Endometrial microvascular endothelial cells (primary cell): ENCODE data around the gene CISD2. TPM values are rescaled to one million over a fixed set of nuclear protein-coding genes. Genes with fewer than 3 reads are reported as not detected.
"Not testable (repeated sequence)": the region's sequence is repeated elsewhere in the genome, so short reads cannot be mapped to it uniquely, and the experiment has no call there.

Source experiments
- in situ Hi-C: cut with HindIII; loops from 2 replicates; pipeline ENCODE4 v1.10.0; 2017; ENCODE audit warnings: low sequenced_read_pairs, low pct_unique_long_range_greater_than_20kb; ENCODE audit errors: inconsistent ontology term
- total RNA-seq: library from RNA; depleted of rRNA; stranded (reverse); fragments of >200 nt; gene quantifications from one replicate; pipeline ENCODE4 v1.2.3, GENCODE V29; 2015; ENCODE audit errors: inconsistent ontology term

Gene CISD2
- total RNA-seq, 1 donor from 2014 or later = 13.2 TPM

GRCh38 chr4:102843938-102844337 lies 24.9 kb upstream of the CISD2 start:
- in situ Hi-C loops = no loop called here

DNA sequence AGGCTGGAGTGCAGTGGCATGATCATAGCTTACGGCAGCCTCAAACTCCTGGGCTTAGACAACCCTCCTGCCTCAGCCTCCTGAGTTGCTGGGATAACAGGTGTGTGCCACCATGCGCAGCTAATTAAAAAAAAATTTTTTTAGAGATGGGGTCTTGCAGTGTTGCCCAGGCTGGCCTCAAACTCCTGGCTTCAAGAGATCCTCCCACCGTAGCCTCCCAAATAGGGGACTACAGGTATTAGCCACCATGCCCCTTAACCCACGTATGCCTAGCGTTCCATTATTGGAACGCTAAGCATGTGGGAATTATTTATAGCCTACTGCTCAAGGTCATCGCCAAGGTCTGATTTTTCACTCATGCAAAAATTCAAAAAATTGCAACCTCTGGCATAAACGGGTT lies 21.1 kb upstream of the CISD2 start:
- in situ Hi-C loops = no loop called here

DNA sequence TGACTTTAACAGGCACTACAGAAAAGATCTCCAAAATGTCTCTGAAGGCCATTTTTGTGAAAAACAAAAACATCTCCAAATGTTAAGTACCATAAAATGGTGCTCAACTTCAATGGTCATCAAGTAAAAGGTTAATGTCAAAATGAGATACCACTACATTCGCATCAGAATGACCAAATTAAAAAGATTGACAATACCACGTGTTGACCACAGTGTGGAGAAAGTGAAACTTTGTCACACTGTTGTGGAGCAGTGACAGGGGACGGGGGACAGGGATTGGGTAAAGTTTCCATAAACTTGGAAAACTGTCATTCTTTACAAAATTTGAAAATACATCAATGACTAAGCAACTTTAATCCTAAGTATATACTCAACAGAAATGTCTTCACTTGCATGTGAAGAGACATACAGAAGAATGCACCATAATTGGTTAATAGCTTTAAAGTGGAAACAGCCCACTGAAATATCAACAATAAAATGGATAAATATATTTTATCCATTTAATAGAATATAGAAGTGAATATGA lies 19.1 kb upstream of the CISD2 start:
- in situ Hi-C loops = no loop called here

- in situ Hi-C loops = no loop called here
Observed at GRCh38 chr4:102850370-102850769, 18.4 kb upstream of the CISD2 start.

- in situ Hi-C loops = no loop called here
Observed at GRCh38 chr4:102858828-102859464, 9.8 kb upstream of the CISD2 start.

- in situ Hi-C loops = no loop called here
Observed at GRCh38 chr4:102860611-102861324, 8.0 kb upstream of the CISD2 start.

- in situ Hi-C loops = no loop called here
Observed at GRCh38 chr4:102862016-102862415, 6.8 kb upstream of the CISD2 start.

- in situ Hi-C loops = no loop called here
Observed at GRCh38 chr4:102862747-102863146, 6.0 kb upstream of the CISD2 start.

GRCh38 chr4:102865327-102865726 lies 3.5 kb upstream of the CISD2 start:
- in situ Hi-C loops = not testable (repeated sequence)

GRCh38 chr4:102867278-102868152 lies 1.3 kb upstream of the CISD2 start:
- in situ Hi-C loops = no loop called here

GRCh38 chr4:102868153-102868780 lies 525 bp upstream of the CISD2 start:
- in situ Hi-C loops = no loop called here

DNA sequence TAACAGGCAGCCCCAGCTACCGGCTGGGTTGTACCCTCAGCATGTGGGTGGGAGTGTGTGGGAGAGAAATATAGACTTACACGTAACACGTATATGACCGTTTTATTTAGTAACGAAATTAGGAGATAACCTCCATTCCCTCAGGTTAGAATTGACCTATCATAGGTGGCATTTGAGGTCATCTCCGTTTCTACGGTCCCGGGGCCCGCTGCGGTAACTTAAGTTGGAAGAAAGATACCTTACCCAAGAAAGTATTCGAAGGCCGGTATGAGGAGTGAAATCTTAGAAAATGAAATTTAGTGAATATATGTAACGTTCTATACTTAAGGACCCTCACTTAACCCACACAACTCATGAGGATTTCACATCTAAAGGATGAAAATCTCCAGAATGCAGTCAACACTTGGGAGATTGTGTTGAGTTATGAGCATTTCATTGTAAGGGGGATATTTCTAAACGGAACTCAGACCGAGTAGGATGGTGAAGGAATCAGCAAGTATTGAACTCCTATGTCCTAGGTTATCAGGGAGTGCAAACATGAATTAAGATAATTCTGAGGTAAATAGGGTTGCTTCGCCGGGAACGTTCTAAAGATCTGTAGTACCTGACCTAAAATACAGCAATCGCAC lies 891 bp downstream of the CISD2 start:
- in situ Hi-C loops = no loop called here

- in situ Hi-C loops = no loop called here
Observed at GRCh38 chr4:102871772-102872171, 3.0 kb downstream of the CISD2 start.

DNA sequence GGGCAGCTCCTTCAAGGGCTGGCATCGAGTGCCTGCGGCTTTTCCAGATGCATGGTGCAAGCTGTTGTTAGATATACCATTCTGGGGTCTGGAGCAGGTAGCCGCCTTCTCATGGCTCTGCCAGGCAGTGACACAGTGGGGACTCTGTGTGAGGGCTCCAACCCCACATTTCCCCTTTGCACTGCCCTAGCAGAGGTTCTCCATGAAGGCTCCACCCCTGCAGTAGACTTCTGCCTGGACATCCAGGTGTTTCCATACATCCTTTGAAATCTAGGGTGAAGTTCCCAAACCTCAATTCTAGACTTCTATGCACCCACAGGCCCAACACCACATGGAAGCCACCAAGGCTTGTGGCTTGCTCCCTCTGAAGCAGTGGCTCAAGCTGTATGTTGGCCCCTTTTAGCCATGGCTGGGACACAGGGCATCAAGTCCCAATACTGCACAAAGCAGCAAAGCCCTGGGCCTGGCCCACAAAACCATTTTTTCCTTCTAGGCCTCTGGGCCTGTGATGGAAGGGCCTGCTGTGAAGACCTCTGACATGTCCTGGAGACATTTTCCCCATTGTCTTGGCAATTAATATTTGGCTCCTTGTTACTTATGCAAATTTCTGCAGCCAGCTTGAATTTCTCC lies 8.8 kb downstream of the CISD2 start:
- in situ Hi-C loops = not testable (repeated sequence)

- in situ Hi-C loops = not testable (repeated sequence)
Observed at GRCh38 chr4:102878349-102878748, 9.6 kb downstream of the CISD2 start.

DNA sequence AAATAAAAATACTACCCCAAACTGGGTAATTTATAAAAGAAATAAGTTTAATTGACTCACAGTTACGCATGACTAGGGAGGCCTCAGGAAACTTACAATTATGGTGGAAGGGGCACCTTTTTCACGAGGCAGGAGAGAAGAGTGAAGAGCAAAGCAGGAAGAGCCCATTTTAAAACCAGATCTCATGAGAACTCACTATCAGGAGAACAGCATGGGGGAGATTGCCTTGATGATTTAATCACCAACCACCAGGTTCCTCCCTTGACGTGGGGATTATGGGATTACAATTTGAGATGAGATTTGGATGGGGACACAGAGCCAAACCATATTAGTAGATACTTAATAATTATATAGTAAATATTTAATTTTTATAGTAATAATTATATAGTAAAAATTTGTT lies 10.1 kb downstream of the CISD2 start:
- in situ Hi-C loops = no loop called here

GRCh38 chr4:102881343-102881742 lies 12.6 kb downstream of the CISD2 start:
- in situ Hi-C loops = no loop called here

DNA sequence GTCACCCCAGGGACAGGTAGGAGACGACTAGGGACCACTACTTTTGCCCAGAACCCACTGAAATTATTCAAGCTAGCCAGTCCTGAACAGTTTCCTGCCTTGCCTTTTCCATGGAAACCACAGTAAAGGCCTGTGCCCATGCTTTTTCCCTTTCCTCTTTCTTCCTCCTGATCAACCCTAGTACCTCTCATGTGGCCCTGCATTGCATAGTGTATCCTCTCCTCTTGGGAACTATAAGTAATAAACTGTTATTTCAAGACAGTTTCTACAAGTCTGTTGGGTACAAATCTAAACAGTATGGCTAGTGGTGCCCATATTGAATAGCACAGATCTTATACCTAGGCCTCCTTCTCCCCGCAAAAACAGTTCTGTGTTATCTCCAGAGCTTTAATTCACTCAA lies 14.5 kb downstream of the CISD2 start:
- in situ Hi-C loops = no loop called here
